NK-92 (cell line): ENCODE data around the gene CLEC16A.
A peak's percentile ranks its signal among the peaks of the same experiment; 100 is the strongest.
"Not testable (repeated sequence)": the region's sequence is repeated elsewhere in the genome, so short reads cannot be mapped to it uniquely, and the experiment has no call there.

Experiments
- DNase-seq: peaks from one replicate; lab custom pipeline; 2025; ENCODE audit not compliant: unreplicated experiment; lab: John Stamatoyannopoulos, UW

Gene CLEC16A

DNA sequence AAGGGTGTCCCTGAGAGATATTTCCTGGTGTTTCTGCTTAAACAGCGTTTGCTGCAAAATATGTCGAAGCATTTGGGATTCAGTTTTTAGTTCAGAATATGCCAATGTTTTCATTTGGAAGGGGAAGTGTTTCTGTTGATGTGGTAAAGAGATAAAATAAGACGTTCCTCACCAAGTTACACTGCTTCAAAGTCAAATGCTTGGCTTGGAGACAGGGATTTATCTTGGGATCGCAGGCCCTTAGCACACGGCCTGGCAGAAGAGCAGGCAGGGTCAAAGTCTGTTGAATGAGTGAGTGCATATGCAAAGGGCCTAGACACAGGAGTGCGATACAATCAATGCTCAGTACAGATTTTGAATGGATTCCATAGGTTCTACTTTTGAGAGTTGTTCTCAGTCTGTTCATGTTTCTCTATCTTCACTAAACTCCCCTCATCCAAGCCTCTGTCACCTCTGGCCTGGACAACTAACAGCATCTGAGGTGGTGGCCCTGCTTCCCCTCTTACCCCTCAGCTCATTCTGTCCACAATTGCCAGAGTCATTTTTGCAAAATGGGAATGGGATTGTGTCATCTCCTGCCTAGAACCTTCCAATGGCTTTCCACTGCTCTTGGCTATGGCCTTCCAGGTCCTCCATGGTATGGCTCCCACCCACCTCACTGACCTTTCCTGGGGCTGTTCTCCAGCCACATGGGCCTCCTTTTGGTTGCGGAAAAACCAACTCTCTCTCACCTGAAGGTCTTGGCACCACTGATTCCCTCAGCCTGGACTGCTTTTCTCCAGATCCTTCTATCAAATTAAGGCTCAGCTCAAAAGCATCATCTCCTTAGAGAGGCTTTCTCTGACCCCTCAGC lies 5.3 kb upstream of the CLEC16A start:
- no peak for DNase-seq

DNA sequence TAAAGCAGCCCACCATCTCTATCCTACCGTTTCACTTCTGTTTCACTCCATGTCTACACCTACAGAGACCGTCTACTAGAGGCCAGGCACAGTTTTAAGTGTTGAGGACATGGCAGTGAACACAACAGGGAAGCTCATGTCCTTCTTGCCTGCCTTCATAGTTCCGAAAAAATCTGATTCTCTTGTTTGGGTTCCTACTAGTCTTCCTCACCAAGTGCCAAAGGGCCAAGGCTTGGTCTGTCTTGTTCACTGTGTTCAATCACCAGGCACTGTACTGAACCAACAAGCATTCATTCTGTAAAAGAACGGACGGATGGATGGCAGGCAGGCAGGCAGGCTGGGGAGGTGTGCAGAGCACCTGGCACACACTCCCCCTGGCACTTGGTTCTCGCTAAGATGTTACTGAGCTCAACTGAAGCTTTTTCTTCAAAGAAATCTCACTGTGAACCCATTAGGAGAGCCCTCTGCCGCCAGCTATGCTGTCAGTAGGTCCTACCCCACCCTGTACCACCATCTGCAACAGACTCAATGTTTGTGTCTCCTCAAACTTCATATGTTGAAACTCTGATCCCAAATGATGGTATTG lies 4.6 kb upstream of the CLEC16A start:
- DNase-seq = no peak

DNA sequence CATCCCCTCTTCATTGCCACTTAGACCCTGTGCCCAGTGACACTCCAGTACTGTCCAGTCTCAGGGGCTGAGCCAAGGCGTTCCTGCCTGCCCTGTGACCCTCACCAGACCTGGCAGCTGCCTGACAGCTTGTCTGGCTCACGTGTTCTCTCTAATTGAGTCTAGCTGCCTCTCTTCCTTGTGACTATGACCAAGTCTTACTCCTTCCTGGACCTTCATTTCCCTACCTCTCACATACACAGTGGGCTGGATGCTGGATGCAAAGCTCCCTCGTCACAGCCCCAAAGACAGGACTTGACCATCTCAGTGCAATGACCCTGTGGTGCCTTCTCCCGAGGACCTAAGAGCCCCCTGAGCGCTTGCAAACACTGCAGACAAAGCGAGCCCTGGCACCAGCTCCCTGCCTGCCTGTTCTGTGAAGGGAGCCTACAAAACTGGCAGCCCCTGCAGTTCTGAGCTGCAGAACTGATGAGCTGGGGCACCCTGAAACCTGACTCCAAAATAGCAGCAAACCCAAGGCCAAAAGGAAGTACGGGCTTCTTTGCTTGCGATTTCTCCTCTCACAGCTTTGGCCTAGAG lies 3.8 kb upstream of the CLEC16A start:
- DNase-seq = no peak

DNA sequence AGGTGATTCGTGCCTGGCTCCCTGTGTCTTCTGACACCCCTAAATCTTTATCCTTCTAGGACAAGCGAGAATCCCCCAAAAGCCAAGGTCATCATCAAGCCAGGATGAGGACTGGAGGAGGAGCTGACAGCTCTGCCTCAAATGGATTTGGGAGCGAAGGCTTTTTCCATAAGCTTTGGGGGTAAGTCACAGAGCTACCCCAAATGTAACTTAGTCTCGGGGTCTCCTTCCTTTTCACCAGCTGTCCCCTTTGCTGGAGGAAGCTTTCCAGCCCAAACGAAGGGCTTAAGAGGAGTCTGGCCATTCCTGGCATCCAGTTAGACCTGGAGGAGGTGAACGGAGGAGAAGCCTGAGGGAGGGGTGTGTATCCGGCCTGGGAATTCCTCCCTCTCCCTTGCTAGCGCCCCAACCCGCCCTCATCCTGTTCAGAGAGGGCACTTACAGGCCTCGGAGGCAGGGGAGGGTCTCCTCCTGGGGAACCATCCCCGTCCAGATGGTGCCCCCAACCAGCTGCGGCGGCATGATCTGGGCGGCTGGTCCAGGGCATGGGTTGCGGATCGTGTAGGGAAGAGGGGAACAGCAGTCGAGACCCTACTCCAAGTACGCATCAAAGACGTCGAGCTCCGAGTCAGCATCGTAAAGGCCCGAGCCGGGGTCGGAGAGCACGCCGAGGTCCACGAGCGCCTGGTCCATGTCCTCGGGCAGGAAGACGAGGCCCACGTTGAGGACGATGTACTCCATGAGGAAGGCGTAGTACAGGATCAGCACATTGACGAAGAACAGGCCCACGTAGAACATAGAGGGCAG lies 3.0 kb upstream of the CLEC16A start:
- DNase-seq = no peak

DNA sequence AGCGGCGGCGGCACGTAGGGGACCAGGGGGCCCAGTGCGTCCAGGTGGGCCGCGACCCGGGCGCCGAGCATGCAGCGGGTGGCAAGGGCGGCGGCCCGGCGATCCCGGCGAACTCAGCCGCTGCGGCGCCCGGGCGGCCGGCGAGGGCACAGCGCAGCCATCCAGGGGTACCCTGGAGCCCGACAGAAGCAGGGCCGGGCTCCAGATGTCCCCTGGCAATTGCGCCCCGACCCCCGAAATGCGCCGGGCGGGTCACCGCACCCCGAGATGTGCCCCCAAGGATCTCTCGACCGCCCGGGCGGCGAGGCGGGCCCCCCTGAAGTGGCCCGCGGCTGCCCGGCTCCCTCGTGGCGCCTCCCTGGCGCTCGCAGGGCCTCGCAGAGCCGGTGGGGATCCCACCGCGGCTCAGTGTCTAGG lies 2.4 kb upstream of the CLEC16A start:
- not testable (repeated sequence) for DNase-seq

DNA sequence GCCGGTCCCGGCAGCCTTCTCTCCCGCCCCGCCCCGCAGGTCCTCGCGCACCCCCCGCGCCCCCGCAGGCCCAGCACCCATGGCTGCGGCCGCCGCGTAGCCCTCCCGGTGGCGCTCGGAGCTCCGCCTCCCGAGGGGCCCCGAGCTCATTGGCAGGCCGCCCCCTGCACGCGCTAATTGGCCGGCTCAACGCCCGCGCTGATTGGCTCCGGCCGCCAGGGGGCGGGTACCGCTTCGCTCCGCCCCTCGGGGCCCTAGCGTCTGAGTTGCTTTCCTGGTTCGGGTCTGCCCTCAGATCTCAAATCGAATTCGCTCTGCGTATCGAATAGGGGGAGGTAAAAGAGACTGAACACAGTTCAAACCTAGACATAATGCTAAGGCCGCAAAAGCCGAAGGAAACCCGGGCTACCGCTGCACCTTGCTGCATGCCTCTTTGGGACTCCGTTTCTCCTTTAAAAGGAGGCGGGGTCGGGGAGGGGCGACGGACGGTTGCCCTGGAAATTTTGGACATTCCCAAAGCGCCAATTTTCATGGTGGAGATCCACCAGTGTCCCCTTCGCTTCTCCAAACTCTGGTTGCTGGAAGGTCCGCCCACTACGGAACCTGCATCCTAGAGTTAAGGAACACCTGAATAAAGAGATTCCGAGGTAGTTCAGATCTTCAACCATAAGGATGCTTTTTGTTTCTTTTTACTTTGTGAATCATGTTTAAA lies 1.9 kb upstream of the CLEC16A start, which contains the start of gene DEXI:
DEXI (minus strand) TSS at position 117 of the 712 bp plus-strand sequence. CDS start 463 bp downstream, outside the sequence.
- DNase-seq = peak; percentile 42

DNA sequence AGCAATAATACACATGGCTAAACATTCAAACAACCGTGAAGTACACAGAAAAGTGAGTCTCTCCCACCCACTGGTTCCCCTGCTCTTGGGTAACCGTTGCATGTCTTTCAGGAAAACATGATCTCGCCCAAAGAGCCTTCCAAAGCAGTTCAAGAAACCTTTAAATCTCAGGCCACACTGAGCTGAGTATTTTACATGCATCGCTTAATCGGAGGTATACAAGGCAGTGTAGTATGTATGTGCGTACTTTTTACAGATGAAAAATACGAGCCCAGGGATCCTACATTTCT lies 1.4 kb upstream of the CLEC16A start:
- no peak for DNase-seq

DNA sequence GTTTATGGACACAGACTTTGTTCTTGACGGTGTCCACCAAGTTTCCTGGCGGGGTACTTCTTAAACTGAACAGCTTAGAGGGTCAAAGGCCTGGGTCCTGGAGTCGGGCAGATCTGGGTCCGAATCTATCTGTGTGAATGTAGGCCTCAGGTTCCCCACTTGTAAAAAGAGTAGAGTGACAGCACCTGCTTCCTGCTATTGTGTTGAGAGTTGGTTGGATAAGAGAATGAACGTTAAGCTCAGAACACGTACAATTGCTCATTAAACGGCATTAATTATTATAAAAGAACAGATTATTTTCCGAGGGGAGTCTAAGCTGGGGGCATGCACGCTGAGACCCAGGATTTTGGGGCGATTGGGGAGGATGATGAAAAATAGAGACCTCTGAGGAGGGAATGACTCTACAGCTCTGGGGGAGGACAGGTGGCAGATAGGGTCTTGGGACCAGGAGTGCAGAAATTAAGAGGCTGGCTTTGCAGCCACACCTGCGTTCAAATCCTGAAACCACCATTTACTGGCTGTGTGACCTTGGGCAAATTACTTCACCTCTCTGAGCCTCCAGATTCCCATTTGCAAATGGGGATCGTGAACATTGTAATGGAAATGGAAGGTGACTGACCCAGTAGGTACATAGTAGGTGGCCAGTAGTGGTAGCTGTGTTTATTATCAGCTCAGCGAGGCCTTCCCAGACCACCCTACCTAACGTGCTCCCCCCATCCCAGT lies 862 bp downstream of the CLEC16A start:
- no peak for DNase-seq

DNA sequence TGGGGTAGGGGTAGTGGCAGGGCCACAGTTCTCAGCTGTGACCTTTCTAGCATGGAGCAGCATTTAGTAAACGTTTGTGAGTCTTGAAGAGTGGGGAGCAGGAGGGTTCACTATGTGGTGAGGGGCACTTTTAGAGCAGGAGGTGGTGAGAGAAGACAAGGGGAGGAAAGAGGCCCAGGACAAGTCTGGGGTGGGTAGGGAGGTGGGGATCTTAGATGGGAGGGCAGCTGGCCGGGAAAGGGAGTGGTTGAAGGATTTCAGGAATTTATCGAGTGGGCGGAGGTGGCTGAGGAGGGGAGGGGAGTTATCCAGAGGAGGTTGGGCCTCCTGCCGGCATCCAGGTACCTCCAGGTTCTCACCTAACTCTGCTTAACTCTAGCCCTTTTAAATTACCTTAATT lies 1.9 kb downstream of the CLEC16A start:
- no peak for DNase-seq

DNA sequence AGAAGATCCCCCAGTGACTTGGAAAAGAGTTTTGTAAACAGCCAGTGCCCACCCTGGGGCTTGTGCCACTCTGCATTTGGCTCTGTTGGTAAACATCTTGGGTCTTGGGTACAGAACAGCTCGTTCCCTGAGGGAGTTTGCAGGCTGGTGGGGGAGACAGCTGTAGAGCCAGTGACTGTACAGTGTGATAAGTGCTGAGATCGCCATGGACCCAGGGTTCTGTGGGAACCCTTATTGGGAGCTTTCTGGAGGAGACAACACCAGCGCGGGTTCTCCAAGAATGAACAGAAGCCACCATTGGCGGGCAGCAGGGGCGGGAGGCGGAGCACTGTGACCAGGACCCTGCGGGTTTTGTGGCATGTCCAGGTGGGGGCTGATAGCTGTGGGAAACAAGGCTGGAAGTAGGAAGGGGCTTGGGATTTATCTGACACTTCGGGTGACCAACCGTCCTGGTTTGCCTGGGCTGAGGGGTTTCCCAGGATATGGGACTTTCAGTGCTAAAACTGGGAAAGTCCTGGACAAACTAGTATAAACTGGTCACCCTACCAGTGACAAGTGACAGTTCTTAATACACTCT lies 2.9 kb downstream of the CLEC16A start:
- DNase-seq = no peak

DNA sequence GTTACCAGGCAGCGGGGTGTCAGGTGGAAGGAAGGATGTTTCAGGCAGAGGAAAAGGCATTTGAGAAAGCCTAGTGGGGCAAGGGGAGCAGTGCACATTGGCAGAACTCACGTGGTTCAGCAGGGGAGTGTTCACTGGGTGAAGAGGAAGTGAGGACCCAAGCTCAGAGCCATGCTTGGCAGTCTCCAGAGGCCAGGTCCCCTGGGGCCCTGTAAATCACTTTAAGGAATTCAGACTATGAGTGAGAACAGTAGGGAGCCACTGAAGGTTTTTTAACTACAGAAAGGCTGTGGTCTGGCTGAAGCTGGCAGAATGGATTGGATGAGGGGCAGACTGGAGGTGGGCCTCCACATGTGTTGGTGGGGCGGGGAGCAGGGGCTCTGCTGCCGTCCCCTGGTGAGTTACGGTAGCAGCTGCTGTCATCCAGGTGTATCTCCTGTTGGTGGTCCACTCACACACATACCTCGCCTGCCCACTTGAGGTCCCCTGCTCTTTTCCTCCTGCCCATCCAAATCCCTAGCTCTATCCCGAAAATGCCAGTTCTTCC lies 5.1 kb downstream of the CLEC16A start:
- DNase-seq = no peak

DNA sequence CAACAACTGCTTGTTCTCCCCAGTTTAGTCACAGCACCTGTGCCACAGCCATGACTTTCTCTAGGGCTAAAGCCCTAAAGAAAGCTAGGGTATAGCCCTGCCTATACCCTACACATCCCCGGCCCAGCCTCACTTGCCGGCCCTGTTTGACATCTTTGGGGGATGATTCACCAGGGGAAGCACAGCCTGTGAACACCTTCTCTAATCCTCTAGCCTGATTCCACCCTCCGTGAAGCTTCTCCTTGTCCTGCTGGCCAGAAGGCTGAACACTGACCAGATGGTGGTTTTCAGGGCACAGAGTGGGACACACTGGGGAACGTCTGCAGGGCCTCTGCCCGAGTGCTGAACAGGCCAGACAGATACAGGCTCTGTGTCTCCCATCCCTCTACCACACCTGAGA lies 6.0 kb downstream of the CLEC16A start:
- no peak for DNase-seq

DNA sequence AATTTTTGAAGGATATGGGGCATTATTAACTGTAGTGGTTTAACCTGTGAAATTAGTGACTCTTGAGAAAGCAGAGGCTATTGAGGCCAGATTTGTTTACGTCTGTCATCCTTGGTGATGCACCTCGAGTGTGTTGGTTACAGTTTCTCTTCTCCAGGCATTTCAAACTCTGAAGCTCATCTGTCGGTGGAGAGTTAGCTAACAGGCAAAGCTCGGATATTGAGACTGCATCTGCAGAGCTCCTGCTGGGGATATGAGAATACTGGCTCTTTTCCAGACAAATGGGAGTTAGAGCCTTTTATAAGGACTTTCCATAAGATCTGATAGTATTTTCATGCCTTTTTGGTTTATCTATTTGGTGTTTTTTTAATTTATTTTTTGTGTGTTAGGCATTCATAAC lies 6.7 kb downstream of the CLEC16A start:
- DNase-seq = no peak

DNA sequence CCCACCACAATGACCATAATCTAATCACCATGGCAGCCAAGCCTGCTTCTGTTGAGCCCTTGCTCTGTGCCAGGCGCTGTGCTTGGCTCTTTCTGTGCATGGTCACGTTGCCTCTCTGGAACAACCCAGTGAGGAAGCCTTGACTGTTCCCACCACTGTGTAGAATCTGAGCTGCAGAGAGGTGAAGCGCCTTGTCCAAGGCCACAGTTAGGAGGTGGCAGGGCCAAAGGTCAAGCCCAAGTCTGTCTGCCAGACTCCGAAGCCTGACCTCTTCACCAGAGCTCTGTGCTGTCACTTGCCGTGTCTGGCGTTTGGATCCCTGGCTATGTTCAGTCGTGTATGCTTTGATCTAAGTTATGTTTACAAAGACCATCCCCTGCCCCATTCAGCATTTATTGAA lies 10.5 kb downstream of the CLEC16A start:
- DNase-seq = no peak

DNA sequence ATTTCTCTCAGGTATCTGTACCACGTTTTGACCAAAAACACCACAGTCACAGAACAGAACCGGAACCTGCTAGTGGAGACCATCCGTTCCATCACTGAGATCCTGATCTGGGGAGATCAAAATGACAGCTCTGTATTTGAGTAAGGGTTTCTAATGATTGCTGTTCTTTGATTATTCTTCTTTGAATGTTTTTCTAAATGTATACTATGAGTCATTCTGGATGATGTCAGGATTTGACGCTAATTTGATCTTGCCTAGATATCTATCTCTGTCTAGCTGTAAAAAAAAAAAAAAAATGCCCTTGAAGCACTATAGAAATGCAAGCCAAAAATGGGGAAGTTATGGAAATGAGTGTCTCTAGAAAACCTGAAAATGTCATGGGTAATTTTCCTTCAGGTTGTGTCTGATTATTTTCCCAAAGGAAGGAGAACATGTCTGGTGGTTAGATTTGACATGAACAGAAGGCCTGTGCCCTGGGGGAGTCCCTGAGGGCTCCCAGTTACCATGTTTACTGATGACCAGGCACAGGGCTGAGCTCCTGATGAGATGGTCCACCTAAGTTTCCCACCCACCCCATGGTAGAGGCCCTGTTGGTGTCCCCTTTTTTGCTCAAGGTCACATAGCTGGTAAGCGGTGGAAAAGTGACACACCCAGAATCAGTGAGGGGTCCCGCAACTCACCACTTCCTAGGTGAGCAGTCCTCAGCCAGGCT lies 13.6 kb downstream of the CLEC16A start:
- DNase-seq = no peak

DNA sequence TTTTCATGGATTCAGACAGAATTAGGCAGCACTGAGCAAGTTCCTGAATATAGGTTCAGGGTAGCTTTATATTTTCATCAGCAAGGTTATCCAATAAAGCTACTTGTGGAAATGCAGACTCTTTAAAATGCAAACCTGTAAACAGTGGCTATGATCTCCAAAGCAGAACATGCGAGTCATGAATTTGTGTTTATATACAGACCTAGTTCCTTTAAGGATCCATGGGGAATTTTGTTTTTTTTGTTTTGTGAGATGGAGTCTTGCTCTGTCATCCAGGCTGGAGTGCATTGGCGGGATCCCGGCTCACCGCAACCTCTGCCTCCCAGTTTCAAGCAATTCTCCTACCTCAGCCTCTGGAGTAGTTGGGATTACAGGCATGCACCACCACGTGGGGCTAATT lies 14.8 kb downstream of the CLEC16A start:
- no peak for DNase-seq

DNA sequence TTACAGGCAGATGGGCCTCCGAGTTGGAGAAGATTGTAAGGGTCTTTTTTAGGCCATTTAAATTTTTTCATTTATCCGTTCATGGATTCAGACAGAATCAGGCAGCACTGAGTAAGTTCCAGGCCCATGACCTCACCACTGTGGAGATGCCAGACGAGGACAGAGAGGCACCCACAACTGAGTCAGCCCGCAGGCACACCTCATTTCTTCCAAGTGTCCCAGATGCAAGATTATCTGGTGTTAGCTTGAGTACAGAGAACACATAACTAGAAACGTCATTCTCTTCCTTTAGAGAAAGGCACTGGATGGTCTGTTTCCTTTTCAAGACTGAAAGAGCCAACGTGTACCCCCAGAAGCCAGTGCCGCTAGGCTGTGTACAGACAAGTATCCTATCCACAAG lies 16.9 kb downstream of the CLEC16A start:
- DNase-seq = no peak

DNA sequence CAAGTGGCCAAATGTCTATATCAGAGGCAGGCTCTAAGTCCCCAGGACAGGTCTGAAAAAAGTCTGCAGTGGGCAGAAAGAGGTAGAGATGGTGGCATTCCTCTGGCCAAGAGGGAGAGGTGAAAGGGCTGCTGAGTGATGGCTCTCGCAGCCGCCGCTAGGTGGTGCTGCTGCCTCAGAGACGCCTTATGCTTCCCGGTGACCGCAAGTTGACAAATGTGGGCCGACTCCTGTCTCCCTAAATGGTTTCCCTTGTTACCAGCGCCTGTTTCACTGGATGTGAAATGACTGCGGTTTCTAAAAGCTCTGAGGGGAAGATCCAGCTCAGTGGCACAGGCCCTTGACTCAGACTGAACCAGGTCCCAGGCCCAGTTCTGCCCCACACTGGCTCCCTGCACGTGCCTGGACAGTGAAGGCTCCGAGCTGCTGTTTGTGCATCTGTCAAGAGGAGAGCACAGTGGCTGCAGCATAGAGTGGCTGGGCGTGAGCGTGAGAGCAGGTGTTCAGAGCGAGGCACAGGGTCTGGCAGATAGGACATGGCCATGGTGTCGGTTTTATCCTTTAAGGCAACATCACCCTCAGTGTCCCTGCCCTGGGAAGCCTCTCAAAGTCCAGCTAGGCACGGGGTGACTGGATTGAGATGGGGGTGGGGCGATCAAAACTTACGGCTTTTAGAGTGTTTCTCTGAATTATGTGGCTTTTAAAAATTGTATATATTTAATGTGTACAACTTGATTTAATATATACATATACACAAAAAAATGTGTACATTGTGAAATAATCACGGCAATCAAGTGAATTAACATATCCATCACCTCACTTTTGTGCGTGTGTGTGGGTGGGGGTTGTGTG lies 19.9 kb downstream of the CLEC16A start:
- DNase-seq = no peak
